ENCODE measurements around the gene SFTPD.

- TF ChIP-seq CTCF (conservative IDR thresholded peaks at IDR 0.05; ENCODE audit: low read depth, low read length) (no peak), EZH2 (IDR thresholded peaks at IDR 0.05; ENCODE audit: borderline replicate concordance, low read depth, low read length, poor library complexity, severe bottlenecking) (no peak)
Observed at GRCh38 chr10:79982362-79982800, 33.5 kb upstream of the SFTPD start.

All from A673 (cell line).